ENCODE results near the gene DAB2IP. TPM values are rescaled to one million over a fixed set of nuclear protein-coding genes. Genes with fewer than 3 reads are reported as not detected.

Gene DAB2IP
- total and polyA plus RNA-seq, 2 donors (not counting 1 experiment from before 2014, with no cell fraction given): 14.6 to 16.5 TPM

DNA sequence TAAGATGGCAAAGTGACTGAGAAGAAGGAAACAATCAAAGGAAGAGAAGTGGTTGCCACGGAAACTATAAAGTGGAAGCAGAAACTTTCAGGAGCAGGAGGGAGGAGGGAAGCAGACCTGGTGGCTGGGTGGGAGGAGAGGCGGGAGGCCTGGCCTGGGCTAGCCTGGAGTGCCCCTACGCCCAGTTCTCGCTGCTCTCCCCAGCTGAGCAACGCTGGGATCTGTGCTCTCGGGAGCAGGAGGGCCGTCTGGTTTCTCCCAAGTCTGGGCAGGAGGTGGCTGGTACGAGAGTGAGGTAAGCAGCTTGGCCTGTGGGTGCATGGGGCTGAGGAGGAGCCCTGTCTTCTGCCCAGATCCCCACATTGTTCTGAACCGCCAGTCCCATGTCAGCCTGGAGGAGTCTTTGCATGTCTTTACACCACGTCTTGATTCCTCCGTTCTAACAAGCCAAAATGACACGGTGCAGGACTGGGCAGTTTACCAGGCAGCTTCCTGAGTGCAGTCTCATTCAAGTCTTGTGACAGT is 15.0 kb upstream of the DAB2IP start:
- peak; percentile 23 to 36 for DNase-seq (ENCODE audit: low read depth in 2 of 2)
- Histone ChIP-seq H3K9ac (ENCODE audit: insufficient read depth, low read length) (no peak overlapping the region), H3K4me2 (ENCODE audit: extremely low read depth, insufficient read depth, low read length) (peak overlapping the region; percentile 20), H3K4me3 (replicated peaks in 1 of 4; ENCODE audit: control extremely low read depth in 1 of 4, insufficient read depth in 1 of 4, low read depth in 3 of 4, low read length in 4 of 4) (no peak overlapping the region), H3K9me3 (ENCODE audit: control insufficient read depth, insufficient read depth, low read depth, low read length) (no peaks in the 10 kb centered on the region), H3K4me1 (ENCODE audit: control insufficient read depth, extremely low read depth, insufficient read depth, low read length) (peaks cover 12% of the 10 kb centered on the region), H3K27me3 (ENCODE audit: control insufficient read depth, insufficient read depth, low read length) (peaks cover 3% of the 10 kb centered on the region), H2AFZ (ENCODE audit: low read length) (no peak overlapping the region), H4K20me1 (ENCODE audit: control insufficient read depth, extremely low read depth, insufficient read depth, low read length) (no peaks in the 10 kb centered on the region), H3K36me3 (ENCODE audit: control insufficient read depth, insufficient read depth, low read length) (no peaks in the 10 kb centered on the region), H3K79me2 (ENCODE audit: control insufficient read depth, insufficient read depth, low read length) (no peaks in the 10 kb centered on the region), H3K27ac (ENCODE audit: insufficient read depth, low read length) (no peak overlapping the region)
- TF ChIP-seq EZH2 (IDR thresholded peaks at IDR 0.05; ENCODE audit: low read length, missing control alignments): no peak
- no peak for TF ChIP-seq CTCF (conservative IDR thresholded peaks at IDR 0.05 in 1 of 2, IDR thresholded peaks at IDR 0.05 in 1 of 2; ENCODE audit: low read depth in 1 of 2, low read length in 2 of 2)

- TF ChIP-seq CTCF (conservative IDR thresholded peaks at IDR 0.05 in 1 of 2, IDR thresholded peaks at IDR 0.05 in 1 of 2; ENCODE audit: low read depth in 1 of 2, low read length in 2 of 2) (no peak), EZH2 (IDR thresholded peaks at IDR 0.05; ENCODE audit: low read length, missing control alignments) (no peak)
- Histone ChIP-seq H3K4me2 (ENCODE audit: extremely low read depth, insufficient read depth, low read length) (no peak overlapping the region), H2AFZ (ENCODE audit: low read length) (no peak overlapping the region), H3K4me3 (replicated peaks in 1 of 4; ENCODE audit: control extremely low read depth in 1 of 4, insufficient read depth in 1 of 4, low read depth in 3 of 4, low read length in 4 of 4) (no peak overlapping the region), H3K79me2 (ENCODE audit: control insufficient read depth, insufficient read depth, low read length) (no peaks in the 10 kb centered on the region), H3K9ac (ENCODE audit: insufficient read depth, low read length) (no peak overlapping the region), H3K4me1 (ENCODE audit: control insufficient read depth, extremely low read depth, insufficient read depth, low read length) (peaks cover 12% of the 10 kb centered on the region), H4K20me1 (ENCODE audit: control insufficient read depth, extremely low read depth, insufficient read depth, low read length) (no peaks in the 10 kb centered on the region), H3K9me3 (ENCODE audit: control insufficient read depth, insufficient read depth, low read depth, low read length) (no peaks in the 10 kb centered on the region), H3K36me3 (ENCODE audit: control insufficient read depth, insufficient read depth, low read length) (no peaks in the 10 kb centered on the region), H3K27ac (ENCODE audit: insufficient read depth, low read length) (no peak overlapping the region), H3K27me3 (ENCODE audit: control insufficient read depth, insufficient read depth, low read length) (peaks cover 3% of the 10 kb centered on the region)
- no peak for DNase-seq (ENCODE audit: low read depth in 2 of 2)
Measured at GRCh38 chr9:121636978-121637712, 14.3 kb upstream of the DAB2IP start.

DNA sequence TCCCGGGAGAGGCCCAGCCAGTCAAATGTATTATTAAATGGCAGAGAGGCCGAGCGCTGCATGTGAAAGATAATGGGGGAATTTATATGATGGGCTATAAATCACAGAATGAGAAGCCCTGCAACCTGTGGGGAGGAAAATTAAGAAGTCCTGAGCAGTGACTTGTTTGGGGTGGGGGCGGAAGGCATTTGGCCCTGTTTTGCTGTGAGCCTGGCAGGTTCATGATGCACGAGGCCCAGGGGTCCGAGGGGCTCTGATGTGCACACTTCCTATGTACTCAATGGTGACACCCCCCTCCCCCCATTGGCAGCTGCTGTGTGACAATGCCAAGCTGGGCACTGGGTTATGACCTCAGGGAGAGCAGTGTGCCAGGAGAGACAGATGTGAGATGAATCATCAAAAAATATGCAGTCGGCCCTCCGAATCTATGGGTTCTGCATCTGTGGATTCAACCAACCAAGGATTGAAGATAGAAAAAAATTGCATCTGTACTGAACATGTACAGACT is 13.7 kb upstream of the DAB2IP start:
- Histone ChIP-seq H3K27me3 (ENCODE audit: control insufficient read depth, insufficient read depth, low read length) (peaks cover 3% of the 10 kb centered on the region), H3K4me3 (replicated peaks in 1 of 4; ENCODE audit: control extremely low read depth in 1 of 4, insufficient read depth in 1 of 4, low read depth in 3 of 4, low read length in 4 of 4) (no peak overlapping the region), H3K9ac (ENCODE audit: insufficient read depth, low read length) (no peak overlapping the region), H3K4me2 (ENCODE audit: extremely low read depth, insufficient read depth, low read length) (no peak overlapping the region), H3K4me1 (ENCODE audit: control insufficient read depth, extremely low read depth, insufficient read depth, low read length) (peaks cover 12% of the 10 kb centered on the region), H4K20me1 (ENCODE audit: control insufficient read depth, extremely low read depth, insufficient read depth, low read length) (no peaks in the 10 kb centered on the region), H3K79me2 (ENCODE audit: control insufficient read depth, insufficient read depth, low read length) (no peaks in the 10 kb centered on the region), H3K9me3 (ENCODE audit: control insufficient read depth, insufficient read depth, low read depth, low read length) (no peaks in the 10 kb centered on the region), H2AFZ (ENCODE audit: low read length) (no peak overlapping the region), H3K27ac (ENCODE audit: insufficient read depth, low read length) (no peak overlapping the region), H3K36me3 (ENCODE audit: control insufficient read depth, insufficient read depth, low read length) (no peaks in the 10 kb centered on the region)
- peak; percentile 28 to 61 for DNase-seq (ENCODE audit: low read depth in 2 of 2)
- TF ChIP-seq CTCF (conservative IDR thresholded peaks at IDR 0.05 in 1 of 2, IDR thresholded peaks at IDR 0.05 in 1 of 2; ENCODE audit: low read depth in 1 of 2, low read length in 2 of 2): no peak
- TF ChIP-seq EZH2 (IDR thresholded peaks at IDR 0.05; ENCODE audit: low read length, missing control alignments): no peak
